ENCODE results near the gene IL11RA. TPM values are rescaled to one million over a fixed set of nuclear protein-coding genes. Genes with fewer than 3 reads are reported as not detected.
"Not testable (repeated sequence)": the region's sequence is repeated elsewhere in the genome, so short reads cannot be mapped to it uniquely, and the experiment has no call there.

The IL11RA gene
- total RNA-seq, 1 experiment from 2014 or later, result 17.7 TPM

GRCh38 chr9:34627716-34628655 is 24.0 kb upstream of the IL11RA start:
- in situ Hi-C loops (cut with HindIII; ENCODE audit: low pct_unique_long_range_greater_than_20kb, low sequenced_read_pairs), result no loop called here
- DNase-seq (ENCODE audit: low read depth, low spot score), result no peak

- no peak for DNase-seq (ENCODE audit: low read depth, low spot score)
- in situ Hi-C loops (cut with HindIII; ENCODE audit: low pct_unique_long_range_greater_than_20kb, low sequenced_read_pairs), result no loop called here
These were observed 23.1 kb upstream of the IL11RA start, which contains the start of gene ARID3C for GRCh38 chr9:34628656-34629490. Gene ARID3C, minus strand, starts transcription at chr9:34629066. Its CDS starts 1,052 bp downstream, at chr9:34628014.

- DNase-seq (ENCODE audit: low read depth, low spot score), result no peak
- in situ Hi-C loops (cut with HindIII; ENCODE audit: low pct_unique_long_range_greater_than_20kb, low sequenced_read_pairs), result no loop called here
These were observed 22.5 kb upstream of the IL11RA start for GRCh38 chr9:34629491-34629808.

- in situ Hi-C loops (cut with HindIII; ENCODE audit: low pct_unique_long_range_greater_than_20kb, low sequenced_read_pairs), result no loop called here
- no peak for DNase-seq (ENCODE audit: low read depth, low spot score)
These were observed 21.4 kb upstream of the IL11RA start for GRCh38 chr9:34630402-34631154.

GRCh38 chr9:34633166-34633565 is 18.8 kb upstream of the IL11RA start:
- DNase-seq (ENCODE audit: low read depth, low spot score), result no peak
- in situ Hi-C loops (cut with HindIII; ENCODE audit: low pct_unique_long_range_greater_than_20kb, low sequenced_read_pairs), result no loop called here

GRCh38 chr9:34633851-34634550 is 18.0 kb upstream of the IL11RA start:
- peak; percentile 73 for DNase-seq (ENCODE audit: low read depth, low spot score)
- in situ Hi-C loops (cut with HindIII; ENCODE audit: low pct_unique_long_range_greater_than_20kb, low sequenced_read_pairs), result no loop called here

- no peak for DNase-seq (ENCODE audit: low read depth, low spot score)
- in situ Hi-C loops (cut with HindIII; ENCODE audit: low pct_unique_long_range_greater_than_20kb, low sequenced_read_pairs), result no loop called here
These were observed 17.3 kb upstream of the IL11RA start for GRCh38 chr9:34634551-34635248.

- in situ Hi-C loops (cut with HindIII; ENCODE audit: low pct_unique_long_range_greater_than_20kb, low sequenced_read_pairs), result no loop called here
- DNase-seq (ENCODE audit: low read depth, low spot score), result no peak
These were observed 16.4 kb upstream of the IL11RA start for GRCh38 chr9:34635556-34635955.

GRCh38 chr9:34636791-34637355 is 15.1 kb upstream of the IL11RA start:
- in situ Hi-C loops (cut with HindIII; ENCODE audit: low pct_unique_long_range_greater_than_20kb, low sequenced_read_pairs), result no loop called here
- no peak for DNase-seq (ENCODE audit: low read depth, low spot score)

GRCh38 chr9:34637356-34638137 is 14.4 kb upstream of the IL11RA start, which contains the start of gene SIGMAR1:
Gene SIGMAR1, minus strand, starts transcription at chr9:34637787. Its CDS starts 90 bp downstream, at chr9:34637697.
- DNase-seq (ENCODE audit: low read depth, low spot score), result peak; percentile 88

GRCh38 chr9:34638138-34638445 is 13.9 kb upstream of the IL11RA start:
- in situ Hi-C loops (cut with HindIII; ENCODE audit: low pct_unique_long_range_greater_than_20kb, low sequenced_read_pairs), result no loop called here
- no peak for DNase-seq (ENCODE audit: low read depth, low spot score)

More at GRCh38 chr9:34637356-34638137, 14.4 kb upstream of the IL11RA start, which contains the start of gene SIGMAR1:
- in situ Hi-C loops (cut with HindIII; ENCODE audit: low pct_unique_long_range_greater_than_20kb, low sequenced_read_pairs), result no loop called here

GRCh38 chr9:34639322-34639721 is 12.7 kb upstream of the IL11RA start:
- in situ Hi-C loops (cut with HindIII; ENCODE audit: low pct_unique_long_range_greater_than_20kb, low sequenced_read_pairs); DNase-seq (ENCODE audit: low read depth, low spot score): not testable (repeated sequence)

- in situ Hi-C loops (cut with HindIII; ENCODE audit: low pct_unique_long_range_greater_than_20kb, low sequenced_read_pairs), result no loop called here
- peak; percentile 83 for DNase-seq (ENCODE audit: low read depth, low spot score)
These were observed 9.3 kb upstream of the IL11RA start for GRCh38 chr9:34642679-34643078.

- no peak for DNase-seq (ENCODE audit: low read depth, low spot score)
These were observed 7.1 kb upstream of the IL11RA start for GRCh38 chr9:34644766-34645314.

GRCh38 chr9:34646211-34647083 is 5.5 kb upstream of the IL11RA start, which contains the start of gene GALT:
Gene GALT, plus strand, starts transcription at chr9:34646675. Its CDS starts 30 bp downstream, at chr9:34646705.
- in situ Hi-C loops (cut with HindIII; ENCODE audit: low pct_unique_long_range_greater_than_20kb, low sequenced_read_pairs), result no loop called here
- DNase-seq (ENCODE audit: low read depth, low spot score), result peak; percentile 78

More at GRCh38 chr9:34644766-34645314, 7.1 kb upstream of the IL11RA start:
- in situ Hi-C loops (cut with HindIII; ENCODE audit: low pct_unique_long_range_greater_than_20kb, low sequenced_read_pairs), result no loop called here

Measured in SK-MEL-5 (cell line).